ENCODE results near the gene FGFRL1.

- TF ChIP-seq CTCF (IDR thresholded peaks at IDR 0.05) (no peak), CHD2 (IDR thresholded peaks at IDR 0.05; ENCODE audit: low read length, partially characterized antibody) (no peak), RNF2 (IDR thresholded peaks at IDR 0.05; ENCODE audit: borderline replicate concordance, low read depth) (no peak), NR3C1 (IDR thresholded peaks at IDR 0.05) (no peak), POLR2A (IDR thresholded peaks at IDR 0.05; ENCODE audit: low read length) (no peak), EP300 (IDR thresholded peaks at IDR 0.05) (no peak)
Measured at GRCh38 chr4:999882-1000425, 11.5 kb upstream of the FGFRL1 start.
